ENCODE results near the gene RAP1GAP. TPM values are rescaled to one million over a fixed set of nuclear protein-coding genes. Genes with fewer than 3 reads are reported as not detected.
A peak's percentile ranks its signal among the peaks of the same experiment; 100 is the strongest.

The RAP1GAP gene
- polyA plus RNA-seq, 2 of the 4 experiments (the other 2 are of a cell fraction), result 5.4 to 16.7 TPM

DNA sequence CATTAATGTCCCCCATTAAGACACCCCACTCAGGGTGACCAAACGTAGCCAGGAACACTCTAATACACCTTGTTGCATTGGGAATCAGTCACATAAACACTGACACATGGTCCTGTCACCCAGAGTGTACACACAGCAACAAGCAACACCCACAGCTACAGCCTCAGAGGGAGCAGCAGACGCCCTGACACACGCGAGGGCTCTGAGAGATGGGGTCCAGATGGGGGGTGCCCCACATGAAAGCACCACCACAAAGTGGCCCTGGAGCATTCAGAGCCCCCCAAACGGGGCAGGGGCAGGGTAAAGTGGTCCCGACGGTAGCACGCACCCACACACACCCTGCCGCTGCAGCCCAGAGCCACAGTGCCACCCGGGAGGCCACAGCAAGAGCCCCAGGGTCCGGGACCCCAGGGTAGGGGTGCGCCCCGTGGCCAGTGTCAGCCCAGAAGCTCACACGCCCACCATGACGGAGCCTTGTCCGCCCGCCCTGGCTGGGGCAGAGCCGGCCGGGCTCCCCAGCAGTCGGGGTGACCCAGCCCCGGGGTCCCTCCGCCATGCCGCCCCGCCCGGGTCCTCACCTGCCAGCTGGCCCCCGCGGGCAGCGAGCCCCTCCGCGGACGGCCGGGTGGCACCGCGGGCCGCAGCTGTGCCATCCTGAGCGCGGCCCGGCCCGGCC, 47.3 kb downstream of the RAP1GAP start (continued):
- TF ChIP-seq RNF2 (IDR thresholded peaks at IDR 0.05; ENCODE audit: borderline replicate concordance, low read depth), result no peak
- no peak for TF ChIP-seq HEYL (CRISPR knock-in tag; IDR thresholded peaks at IDR 0.05)
- no peak for TF ChIP-seq SREBF2 (IDR thresholded peaks at IDR 0.05)
- no peak for TF ChIP-seq BHLHE40 (IDR thresholded peaks at IDR 0.05; ENCODE audit: low read depth, low read length)
- no peak for TF ChIP-seq RAD21 (conservative IDR thresholded peaks at IDR 0.05 in 1 of 2, IDR thresholded peaks at IDR 0.05 in 1 of 2)
- TF ChIP-seq GATA3 (IDR thresholded peaks at IDR 0.05; ENCODE audit: borderline replicate concordance), result no peak
- TF ChIP-seq EHMT2 (IDR thresholded peaks at IDR 0.05; ENCODE audit: low read depth), result no peak
- no peak for TF ChIP-seq PHF8 (IDR thresholded peaks at IDR 0.05; ENCODE audit: borderline replicate concordance, low read depth)
- no peak for TF ChIP-seq CEBPB (IDR thresholded peaks at IDR 0.05)
- TF ChIP-seq NPAS2 (CRISPR knock-in tag; IDR thresholded peaks at IDR 0.05; ENCODE audit: borderline replicate concordance), result no peak

DNA sequence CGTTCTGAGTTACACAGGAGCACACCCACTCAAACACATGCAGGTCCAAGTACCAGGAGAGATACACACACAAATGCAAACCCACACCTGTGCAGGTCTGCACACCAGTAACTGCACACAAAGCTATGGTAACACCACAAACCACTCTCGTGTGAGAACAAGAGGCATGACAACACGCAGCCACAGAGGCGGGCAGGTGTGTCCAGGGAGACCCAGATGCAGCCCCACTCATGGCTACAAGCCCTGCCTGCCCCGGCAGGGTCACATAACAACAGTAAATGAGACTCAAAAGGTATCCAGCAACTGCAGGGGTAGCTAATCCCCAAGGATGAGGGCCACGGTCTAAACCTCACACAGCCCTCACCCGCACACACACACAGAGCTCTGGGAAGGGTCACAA, 48.1 kb downstream of the RAP1GAP start:
- WGBS (ENCODE audit: missing lambda C conversion rate), result 44% methylated on average over 4 of the region's 7 CpGs
- CTCF ChIA-PET, result interaction anchor here (1.2 to 5.0 kb wide), 3 partner anchors 10 to 110 kb away, joined by 3 to 20 read pairs (median 3); no protein-coding TSS in a partner anchor
- Histone ChIP-seq H3K4me1 (peaks cover 39% of the 10 kb centered on the region), H3K4me2 (peak overlapping the region; percentile 97), H3K9me3 (no peaks in the 10 kb centered on the region), H3K4me3 (peak overlapping the region; percentile 58; the same call in 1 of the 3 replicates), H3K27ac (0 out of 6 replicates have a peak overlapping the region, but pooled peaks of 1 of the 2 experiments have one; percentile 13)
- TF ChIP-seq ZFP36 (IDR thresholded peaks at IDR 0.05; ENCODE audit: borderline replicate concordance, partially characterized antibody) (no peak), EHMT2 (IDR thresholded peaks at IDR 0.05; ENCODE audit: low read depth) (no peak), MAFK (IDR thresholded peaks at IDR 0.05; ENCODE audit: partially characterized antibody) (no peak)
- TF ChIP-seq, protein P1, sequence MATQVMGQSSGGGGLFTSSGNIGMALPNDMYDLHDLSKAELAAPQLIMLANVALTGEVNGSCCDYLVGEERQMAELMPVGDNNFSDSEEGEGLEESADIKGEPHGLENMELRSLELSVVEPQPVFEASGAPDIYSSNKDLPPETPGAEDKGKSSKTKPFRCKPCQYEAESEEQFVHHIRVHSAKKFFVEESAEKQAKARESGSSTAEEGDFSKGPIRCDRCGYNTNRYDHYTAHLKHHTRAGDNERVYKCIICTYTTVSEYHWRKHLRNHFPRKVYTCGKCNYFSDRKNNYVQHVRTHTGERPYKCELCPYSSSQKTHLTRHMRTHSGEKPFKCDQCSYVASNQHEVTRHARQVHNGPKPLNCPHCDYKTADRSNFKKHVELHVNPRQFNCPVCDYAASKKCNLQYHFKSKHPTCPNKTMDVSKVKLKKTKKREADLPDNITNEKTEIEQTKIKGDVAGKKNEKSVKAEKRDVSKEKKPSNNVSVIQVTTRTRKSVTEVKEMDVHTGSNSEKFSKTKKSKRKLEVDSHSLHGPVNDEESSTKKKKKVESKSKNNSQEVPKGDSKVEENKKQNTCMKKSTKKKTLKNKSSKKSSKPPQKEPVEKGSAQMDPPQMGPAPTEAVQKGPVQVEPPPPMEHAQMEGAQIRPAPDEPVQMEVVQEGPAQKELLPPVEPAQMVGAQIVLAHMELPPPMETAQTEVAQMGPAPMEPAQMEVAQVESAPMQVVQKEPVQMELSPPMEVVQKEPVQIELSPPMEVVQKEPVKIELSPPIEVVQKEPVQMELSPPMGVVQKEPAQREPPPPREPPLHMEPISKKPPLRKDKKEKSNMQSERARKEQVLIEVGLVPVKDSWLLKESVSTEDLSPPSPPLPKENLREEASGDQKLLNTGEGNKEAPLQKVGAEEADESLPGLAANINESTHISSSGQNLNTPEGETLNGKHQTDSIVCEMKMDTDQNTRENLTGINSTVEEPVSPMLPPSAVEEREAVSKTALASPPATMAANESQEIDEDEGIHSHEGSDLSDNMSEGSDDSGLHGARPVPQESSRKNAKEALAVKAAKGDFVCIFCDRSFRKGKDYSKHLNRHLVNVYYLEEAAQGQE (IDR thresholded peaks at IDR 0.05), result no peak
- TF ChIP-seq, protein P2, sequence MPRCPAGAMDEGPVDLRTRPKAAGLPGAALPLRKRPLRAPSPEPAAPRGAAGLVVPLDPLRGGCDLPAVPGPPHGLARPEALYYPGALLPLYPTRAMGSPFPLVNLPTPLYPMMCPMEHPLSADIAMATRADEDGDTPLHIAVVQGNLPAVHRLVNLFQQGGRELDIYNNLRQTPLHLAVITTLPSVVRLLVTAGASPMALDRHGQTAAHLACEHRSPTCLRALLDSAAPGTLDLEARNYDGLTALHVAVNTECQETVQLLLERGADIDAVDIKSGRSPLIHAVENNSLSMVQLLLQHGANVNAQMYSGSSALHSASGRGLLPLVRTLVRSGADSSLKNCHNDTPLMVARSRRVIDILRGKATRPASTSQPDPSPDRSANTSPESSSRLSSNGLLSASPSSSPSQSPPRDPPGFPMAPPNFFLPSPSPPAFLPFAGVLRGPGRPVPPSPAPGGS (IDR thresholded peaks at IDR 0.05), result no peak
- FAIRE-seq, result no peak
- ATAC-seq, result no peak
- POLR2A ChIA-PET, result no interaction called here
- no peak for DNase-seq (ENCODE audit: low read depth in 1 of 2, low spot score in 1 of 2)

DNA sequence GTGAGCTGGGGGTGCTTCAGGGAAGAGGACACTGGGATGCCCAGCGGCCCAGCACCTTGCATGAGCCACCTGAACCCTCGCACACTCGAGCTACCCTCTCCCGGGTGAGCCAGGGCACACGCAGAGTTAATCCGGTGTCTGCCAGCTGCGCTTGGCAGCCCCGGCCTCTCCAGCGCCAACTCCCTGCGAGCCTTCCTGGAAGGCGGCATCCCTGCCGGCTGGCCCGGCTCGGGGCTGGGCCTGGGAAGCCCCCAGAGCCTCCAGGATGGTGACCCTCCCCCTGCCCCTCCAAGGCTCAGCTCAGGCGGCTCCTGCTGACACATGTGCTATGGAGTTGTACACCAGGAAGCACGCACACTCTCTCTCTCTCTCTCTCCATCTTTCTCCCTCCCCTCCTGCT, 48.7 kb downstream of the RAP1GAP start:
- no peaks in the 10 kb centered on the region for H3K9me3 ChIP-seq
- H3K4me1 ChIP-seq, result peaks cover 39% of the 10 kb centered on the region
- POLR2A ChIA-PET, result no interaction called here
- CTCF ChIA-PET, result interaction anchor here (1.2 to 5.0 kb wide), 3 partner anchors 10 to 109 kb away, joined by 3 to 20 read pairs (median 3); no protein-coding TSS in a partner anchor
- peak overlapping the region; percentile 58; the same call in 1 of the 3 replicates for H3K4me3 ChIP-seq
- DNase-seq (ENCODE audit: low read depth in 1 of 2, low spot score in 1 of 2), result no peak
- peak overlapping the region; percentile 97 for H3K4me2 ChIP-seq
- FAIRE-seq, result no peak
- WGBS (ENCODE audit: missing lambda C conversion rate), result 7% methylated on average over 2 of the region's 16 CpGs
- 0 out of 6 replicates have a peak overlapping the region, but pooled peaks of 1 of the 2 experiments have one; percentile 10 for H3K27ac ChIP-seq
- TF ChIP-seq BHLHE40 (IDR thresholded peaks at IDR 0.05; ENCODE audit: low read depth, low read length) (no peak), POLR2A (IDR thresholded peaks at IDR 0.05; ENCODE audit: low read length) (no peak)
- ATAC-seq, result peak in 1 of 2 experiments; percentile 16; a peak in 2 of 6 replicates

All from A549 (cell line).